Endothelial cell of umbilical vein (primary cell): ENCODE results near the gene ACTA2. TPM values are rescaled to one million over a fixed set of nuclear protein-coding genes. Genes with fewer than 3 reads are reported as not detected.

Experiments
- BruUV-seq: library from RNA; stranded (reverse); fragments of 400-500 nt; replicated peaks from 2 replicates; lab custom pipeline; 2021; lab: Mats Ljungman, UMichigan
- CTCF ChIA-PET: fragments of 300-600, 350-600 bp; sonication (Branson Sonifier 250); formaldehyde crosslinking; loops from one replicate; lab custom pipeline; 2021; ENCODE audit warnings: antibody characterized with exemption, inconsistent platforms; lab: Charles Lee
- POLR2A ChIA-PET: fragments of 300-600, 350-600 bp; sonication (Branson Sonifier 250); formaldehyde crosslinking; loops from one replicate; lab custom pipeline; 2021; ENCODE audit warnings: antibody characterized with exemption, inconsistent platforms; lab: Charles Lee
- DNase-seq: peaks from one replicate; pipeline ENCODE4 v3.0.0-alpha.2; 2011; ENCODE audit warnings: low read depth, low spot score
- FAIRE-seq: peaks from 2 replicates; lab custom pipeline; 2011; peaks lifted over from hg19 to GRCh38; lab: Jason Lieb, UNC
- H2AFZ ChIP-seq: 2 replicates; pipeline ENCODE4 v1.6.0; 2012; ENCODE audit warnings: low read depth, low read length, control low read depth, inconsistent platforms
- H3K27ac ChIP-seq: 2 replicates; pipeline ENCODE4 v1.5.1; 2011; ENCODE audit warnings: low read depth, mild to moderate bottlenecking, control low read depth, low read length, moderate library complexity; ENCODE audit not compliant: insufficient read depth
- H3K27me3 ChIP-seq, 2 experiments: 2 replicates each; pipeline versions ENCODE4 v1.6.0 to v1.6.1; 2011; ENCODE audit warnings: low read length in 2 of 2, mixed read lengths in 1 of 2; ENCODE audit not compliant: control insufficient read depth in 2 of 2, insufficient read depth in 2 of 2
- H3K36me3 ChIP-seq, 2 experiments: 2 replicates in 1 of 2; 3 replicates in 1 of 2; pipeline ENCODE4 v1.5.1; 2011; ENCODE audit warnings: low read length in 2 of 2, mild to moderate bottlenecking in 1 of 2, moderate library complexity in 1 of 2; ENCODE audit not compliant: control insufficient read depth in 2 of 2, insufficient read depth in 2 of 2; ENCODE audit errors: extremely low read depth in 1 of 2
- H3K4me1 ChIP-seq: 3 replicates; pipeline ENCODE4 v1.5.1; 2011; ENCODE audit warnings: mild to moderate bottlenecking, low read length; ENCODE audit not compliant: control insufficient read depth, insufficient read depth; ENCODE audit errors: extremely low read depth
- H3K4me2 ChIP-seq: 2 replicates; pipeline ENCODE4 v1.6.1; 2011; ENCODE audit warnings: low read length, control low read depth, mixed read lengths; ENCODE audit not compliant: insufficient read depth
- H3K4me3 ChIP-seq, 3 experiments: fragments of 200-600 bp in 1 of 3; sonication (generic), shearing (Covaris generic) in 1 of 3; replicated peaks in 1 of 3; 2 replicates each; pipeline ENCODE4 v1.5.1; 2011 to 2016; ENCODE audit warnings: control low read depth in 3 of 3, low read length in 3 of 3, mild to moderate bottlenecking in 2 of 3, inconsistent platforms in 1 of 3, low read depth in 1 of 3, moderate library complexity in 1 of 3; ENCODE audit not compliant: insufficient read depth in 1 of 3
- H3K79me2 ChIP-seq: 2 replicates; pipeline ENCODE4 v1.6.0; 2012; ENCODE audit warnings: low read length, inconsistent platforms; ENCODE audit not compliant: control insufficient read depth, insufficient read depth
- H3K9ac ChIP-seq: replicated peaks from 2 replicates; pipeline ENCODE3; 2011; ENCODE audit warnings: low read length, control low read depth; ENCODE audit not compliant: insufficient read depth; ENCODE audit errors: extremely low read depth
- H3K9me1 ChIP-seq: replicated peaks from 3 replicates; pipeline ENCODE4 v1.6.0; 2011; ENCODE audit warnings: mild to moderate bottlenecking, low read length; ENCODE audit not compliant: control insufficient read depth, insufficient read depth; ENCODE audit errors: extremely low read depth
- H3K9me3 ChIP-seq: replicated peaks from 2 replicates; pipeline ENCODE4 v1.5.1; 2012; ENCODE audit warnings: low read length, inconsistent platforms; ENCODE audit not compliant: control insufficient read depth, insufficient read depth
- H4K20me1 ChIP-seq: replicated peaks from 2 replicates; pipeline ENCODE3; 2011; ENCODE audit warnings: mild to moderate bottlenecking, low read length; ENCODE audit not compliant: control insufficient read depth, insufficient read depth; ENCODE audit errors: extremely low read depth
- CTCF ChIP-seq, 2 donors: IDR thresholded peaks; 1 replicate in 1 of 2; 2 replicates in 1 of 2; pipeline ENCODE4 v1.5.1; 2011; ENCODE audit warnings: low read length in 2 of 2, mild to moderate bottlenecking in 2 of 2, moderate library complexity in 2 of 2, control low read depth in 1 of 2, inconsistent platforms in 1 of 2, low read depth in 1 of 2; ENCODE audit not compliant: insufficient read depth in 1 of 2; ENCODE audit errors: extremely low read depth in 1 of 2
- EZH2 ChIP-seq: IDR thresholded peaks from 2 replicates; pipeline ENCODE4 v1.6.1; 2012; ENCODE audit warnings: borderline replicate concordance, low read depth, mild to moderate bottlenecking, moderate library complexity, low read length, inconsistent platforms; ENCODE audit not compliant: severe bottlenecking
- FOS ChIP-seq: IDR thresholded peaks from 2 replicates; pipeline ENCODE4 v1.6.1; 2011; ENCODE audit warnings: mild to moderate bottlenecking, low read length, moderate library complexity, borderline replicate concordance; ENCODE audit not compliant: insufficient read depth
- GATA2 ChIP-seq: IDR thresholded peaks from 2 replicates; pipeline ENCODE4 v1.7.0; 2011; ENCODE audit warnings: low read depth, mild to moderate bottlenecking, moderate library complexity, mixed read lengths, low read length; ENCODE audit not compliant: insufficient read length, insufficient read depth
- JUN ChIP-seq: IDR thresholded peaks from 2 replicates; pipeline ENCODE4 v1.6.1; 2011; ENCODE audit warnings: borderline replicate concordance, low read depth; ENCODE audit not compliant: insufficient read length, insufficient read depth
- MYC ChIP-seq: IDR thresholded peaks from one replicate; pipeline ENCODE4 v1.6.1; 2011; ENCODE audit warnings: mild to moderate bottlenecking, low read depth, low read length
- POLR2A ChIP-seq: IDR thresholded peaks from 2 replicates; pipeline ENCODE4 v1.6.1; 2012; ENCODE audit warnings: low read depth, mild to moderate bottlenecking, control low read depth, low read length
- POLR2AphosphoS5 ChIP-seq: IDR thresholded peaks from 2 replicates; pipeline ENCODE4 v1.6.1; 2012; ENCODE audit warnings: low read depth, mild to moderate bottlenecking, control low read depth, low read length, moderate library complexity; ENCODE audit not compliant: insufficient read depth
- dilution Hi-C: fragments of 300-500 bp; cut with MboI; formaldehyde crosslinking; loops from one replicate; pipeline ENCODE4 v1.15.0; 2019; ENCODE audit warnings: low sequenced_read_pairs; ENCODE audit not compliant: extremely low pct_ligation_motif_present
- intact Hi-C: fragments of 100-400 bp; cut with micrococcal nuclease; formaldehyde crosslinking; loops from one replicate; pipeline ENCODE4 v1.10.0; 2022
- polyA plus RNA-seq, 4 experiments: library from polyadenylated mRNA; depleted of rRNA in 3 of 4; stranded (reverse) in 3 of 4; unstranded in 1 of 4; fragments of >200 nt; gene quantifications; 2 replicates each; pipeline versions ENCODE4 v1.2.1 to v1.2.3, GENCODE V29; 2011 to 2012; ENCODE audit warnings: missing spikeins in 1 of 4
- total RNA-seq: library from RNA; stranded (reverse); gene quantifications from 2 replicates; pipeline ENCODE4 v1.2.3, GENCODE V29; 2021
- TF ChIP-seq, protein P1 (sequence below): IDR thresholded peaks from 2 replicates; pipeline ENCODE4 v1.6.1; 2011; ENCODE audit not compliant: insufficient read depth, insufficient read length

ACTA2 gene
- total and polyA plus RNA-seq, 2 donors (not counting 3 experiments of a cell fraction or from before 2014, with no cell fraction given) = 6.3 to 9.7 TPM

DNA sequence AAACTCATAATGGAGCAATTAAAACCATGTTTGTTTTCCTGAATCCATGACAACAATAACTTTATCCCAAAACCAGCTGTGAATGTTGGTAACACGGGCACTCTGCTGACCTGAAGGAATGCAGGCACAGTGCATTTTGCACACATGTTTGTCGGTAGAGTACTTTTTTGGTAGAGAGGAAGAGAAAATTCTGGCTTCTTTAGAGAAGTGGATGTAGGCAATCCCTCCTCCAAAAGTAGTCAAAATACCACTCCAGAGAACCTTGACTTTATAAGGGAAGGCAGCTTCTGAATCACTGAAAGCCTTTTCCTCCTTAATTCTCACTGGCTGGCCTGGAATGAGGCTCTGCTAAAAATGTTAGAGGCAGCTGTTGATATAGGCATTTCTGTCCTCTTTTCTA, 15.8 kb upstream of the ACTA2 start:
- POLR2A ChIA-PET = no interaction called here

More for the DNA sequence above, 15.8 kb upstream of the ACTA2 start:
- intact Hi-C loops (no loop called here), dilution Hi-C loops (no loop called here)
- TF ChIP-seq CTCF (IDR thresholded peaks at IDR 0.05; ENCODE audit: extremely low read depth in 1 of 2, insufficient read depth in 1 of 2, low read depth in 1 of 2, low read length in 2 of 2) (no peak), EZH2 (no peak), POLR2AphosphoS5 (no peak), POLR2A (no peak), JUN (no peak), GATA2 (no peak), FOS (no peak), MYC (no peak)
- TF ChIP-seq, protein P1, sequence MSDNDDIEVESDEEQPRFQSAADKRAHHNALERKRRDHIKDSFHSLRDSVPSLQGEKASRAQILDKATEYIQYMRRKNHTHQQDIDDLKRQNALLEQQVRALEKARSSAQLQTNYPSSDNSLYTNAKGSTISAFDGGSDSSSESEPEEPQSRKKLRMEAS = no peak
- Histone ChIP-seq H2AFZ (no peak overlapping the region), H4K20me1 (no peaks in the 10 kb centered on the region), H3K4me1 (no peaks in the 10 kb centered on the region), H3K27ac (no peak overlapping the region), H3K9me1 (no peaks in the 10 kb centered on the region), H3K27me3 (peaks cover 24 to 30% of the 10 kb centered on the region in 2 experiments), H3K36me3 (no peaks in the 10 kb centered on the region), H3K9me3 (no peaks in the 10 kb centered on the region), H3K79me2 (no peaks in the 10 kb centered on the region), H3K9ac (no peak overlapping the region), H3K4me2 (no peak overlapping the region), H3K4me3 (no peak overlapping the region)
- FAIRE-seq = no peak
- no TSS peak for BruUV-seq
- no peak for DNase-seq
- CTCF ChIA-PET = no interaction called here
